DOHH2 (cell line): Measurements from ENCODE around the gene TMEM170A.

Experiments
- EZH2phosphoT487 ChIP-seq: fragments of 200-600 bp; sonication (generic); IDR thresholded peaks from 2 replicates; pipeline ENCODE4 v1.6.1; 2017; ENCODE audit warnings: borderline replicate concordance, mild to moderate bottlenecking, antibody characterized with exemption, low read length, moderate library complexity, mixed read lengths
- TF ChIP-seq, protein P1 (sequence below): fragments of 200-600 bp; sonication (generic); IDR thresholded peaks from one replicate; pipeline ENCODE4 v1.5.1; 2014; ENCODE audit warnings: antibody characterized with exemption, mild to moderate bottlenecking, low read depth, low read length; ENCODE audit not compliant: poor library complexity, severe bottlenecking

DNA sequence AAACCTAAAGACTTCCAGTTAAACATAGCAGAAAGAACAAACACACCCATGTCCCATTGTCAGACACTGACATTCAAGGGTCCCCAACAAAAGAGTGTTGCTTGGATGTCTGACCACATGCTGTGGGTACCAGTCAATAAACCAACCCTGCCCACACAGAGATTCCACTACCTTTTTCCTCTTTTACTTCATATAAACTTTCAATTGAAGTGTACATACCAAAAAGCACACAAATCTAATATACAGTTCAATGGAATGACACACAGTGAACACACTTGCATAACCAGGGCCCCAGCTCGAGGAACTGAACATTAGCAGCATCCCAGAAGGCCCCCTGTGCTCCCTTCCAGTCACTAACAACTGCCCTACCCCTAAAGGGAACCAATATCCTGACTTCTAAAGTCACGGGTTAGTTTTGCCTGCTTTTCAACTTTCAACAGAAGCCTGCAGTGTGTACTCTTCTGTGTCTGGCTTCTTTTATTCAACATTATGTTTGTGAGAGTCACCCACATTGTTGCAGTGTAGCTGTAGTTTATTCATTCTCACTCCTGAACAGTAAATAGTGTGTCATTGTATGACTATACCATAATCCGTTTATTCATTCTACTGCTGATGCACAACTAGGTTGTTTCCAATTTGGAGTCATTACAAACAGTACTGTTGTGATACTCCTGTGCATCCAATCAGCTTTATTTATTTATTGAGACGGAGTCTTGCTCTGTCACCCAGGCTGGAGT lies 49.2 kb downstream of the TMEM170A start:
- TF ChIP-seq, protein P1, sequence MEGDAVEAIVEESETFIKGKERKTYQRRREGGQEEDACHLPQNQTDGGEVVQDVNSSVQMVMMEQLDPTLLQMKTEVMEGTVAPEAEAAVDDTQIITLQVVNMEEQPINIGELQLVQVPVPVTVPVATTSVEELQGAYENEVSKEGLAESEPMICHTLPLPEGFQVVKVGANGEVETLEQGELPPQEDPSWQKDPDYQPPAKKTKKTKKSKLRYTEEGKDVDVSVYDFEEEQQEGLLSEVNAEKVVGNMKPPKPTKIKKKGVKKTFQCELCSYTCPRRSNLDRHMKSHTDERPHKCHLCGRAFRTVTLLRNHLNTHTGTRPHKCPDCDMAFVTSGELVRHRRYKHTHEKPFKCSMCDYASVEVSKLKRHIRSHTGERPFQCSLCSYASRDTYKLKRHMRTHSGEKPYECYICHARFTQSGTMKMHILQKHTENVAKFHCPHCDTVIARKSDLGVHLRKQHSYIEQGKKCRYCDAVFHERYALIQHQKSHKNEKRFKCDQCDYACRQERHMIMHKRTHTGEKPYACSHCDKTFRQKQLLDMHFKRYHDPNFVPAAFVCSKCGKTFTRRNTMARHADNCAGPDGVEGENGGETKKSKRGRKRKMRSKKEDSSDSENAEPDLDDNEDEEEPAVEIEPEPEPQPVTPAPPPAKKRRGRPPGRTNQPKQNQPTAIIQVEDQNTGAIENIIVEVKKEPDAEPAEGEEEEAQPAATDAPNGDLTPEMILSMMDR = no peak
- no peak for TF ChIP-seq EZH2phosphoT487
